Transverse colon (tissue), 4 donors: Measurements from ENCODE around the gene RBM22. TPM values are rescaled to one million over a fixed set of nuclear protein-coding genes. Genes with fewer than 3 reads are reported as not detected.

Source experiments
- DNase-seq: peaks from one replicate; pipeline ENCODE4 v3.0.0-alpha.2; 2019
- H3K27ac ChIP-seq, 4 donors: fragments of 200-600 bp; sonication (generic); 2 replicates each; pipeline ENCODE4 v1.5.1; 2016 to 2018; ENCODE audit warnings: inconsistent platforms in 4 of 4
- H3K27me3 ChIP-seq: fragments of 200-600 bp; sonication (generic); 2 replicates; pipeline ENCODE4 v1.5.1; 2017; ENCODE audit warnings: inconsistent platforms
- H3K36me3 ChIP-seq, 4 donors: fragments of 200-600 bp; sonication (generic); 2 replicates each; pipeline ENCODE4 v1.5.1; 2017 to 2019; ENCODE audit warnings: inconsistent platforms in 4 of 4
- H3K4me1 ChIP-seq, 4 donors: fragments of 200-600 bp; sonication (generic); 2 replicates each; pipeline ENCODE4 v1.5.1; 2017 to 2020; ENCODE audit warnings: inconsistent platforms in 4 of 4
- H3K4me3 ChIP-seq, 4 donors: fragments of 200-600 bp; sonication (generic); 1 replicate in 1 of 4; 2 replicates in 3 of 4; pipeline versions ENCODE4 v1.5.1 to v1.6.1; 2017 to 2019; ENCODE audit warnings: inconsistent platforms in 4 of 4
- H3K9me3 ChIP-seq, 2 donors: fragments of 200-600 bp; sonication (generic); 2 replicates each; pipeline ENCODE4 v1.5.1; 2017 to 2019; ENCODE audit warnings: inconsistent platforms in 2 of 2
- EP300 ChIP-seq: sonication (generic); formaldehyde crosslinking; IDR thresholded peaks from one replicate; pipeline ENCODE4 v1.6.1; 2017; ENCODE audit warnings: antibody characterized with exemption, low read depth
- POLR2A ChIP-seq: fragments of 450-650 bp; IDR thresholded peaks from one replicate; pipeline ENCODE4 v1.6.1; 2016; ENCODE audit warnings: antibody characterized with exemption, mild to moderate bottlenecking, moderate library complexity
- POLR2AphosphoS5 ChIP-seq, 3 donors: sonication (generic); formaldehyde crosslinking; IDR thresholded peaks; one replicate each; pipeline ENCODE4 v1.6.1; 2016; ENCODE audit warnings: antibody characterized with exemption in 3 of 3
- WGBS, 2 donors: methylation state at CpG; one replicate each; pipeline ENCODE4 v1.1.5; 2018; ENCODE audit warnings: low coverage in 1 of 2; 5-methylcytosine and 5-hydroxymethylcytosine counted together
- in situ Hi-C, 4 donors: fragments of 200-750 bp; cut with MboI; loops; one replicate each; pipeline versions ENCODE4 v1.15.0 to v1.15.1; 2017; ENCODE audit warnings: low sequenced_read_pairs in 3 of 4, low pct_ligation_motif_present in 1 of 4, low pct_unique_long_range_greater_than_20kb in 1 of 4
- intact Hi-C: fragments of 100-400 bp; cut with DNase I; formaldehyde crosslinking; loops from one replicate; pipeline ENCODE4 v1.15.1; 2023; ENCODE audit warnings: low total_unique reads
- total RNA-seq, 4 donors: library from RNA; depleted of rRNA; stranded (reverse); fragments of >200 nt; gene quantifications; one replicate each; pipeline ENCODE4 v1.1.0, GENCODE V29; 2016
- TF ChIP-seq, protein P1 (sequence below), 5 experiments: fragments of 200-600 bp in 3 of 5; fragments of 450-650 bp in 2 of 5; sonication (generic) in 3 of 5; IDR thresholded peaks; 1 replicate in 2 of 5; 2 replicates in 3 of 5; pipeline ENCODE4 v1.5.1; 2016 to 2017; ENCODE audit warnings: antibody characterized with exemption in 5 of 5, inconsistent platforms in 3 of 5, mild to moderate bottlenecking in 2 of 5, moderate library complexity in 1 of 5

Gene RBM22
- total RNA-seq, 4 donors from 2014 or later: 22.1 to 40.6 (median 35.6) TPM

DNA sequence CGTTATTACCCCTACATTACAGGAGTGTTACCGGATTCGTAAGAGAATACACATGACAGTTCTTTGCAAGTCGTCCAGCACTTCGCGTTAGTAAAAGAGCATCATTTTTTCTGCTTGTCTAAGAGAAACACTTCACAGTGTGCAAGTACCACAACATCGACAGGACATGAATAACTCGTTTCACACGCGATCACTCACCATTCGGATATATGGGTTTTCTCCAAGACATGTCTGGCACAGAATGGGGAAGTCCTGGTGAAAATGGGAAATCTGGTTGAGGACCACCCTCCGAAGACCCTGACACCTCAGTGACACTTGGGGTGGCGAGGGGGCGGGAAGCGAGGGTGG lies 642 bp downstream of the RBM22 start:
- Histone ChIP-seq H3K27ac (peak overlapping the region; percentile 95 to 98 (median 96)), H3K36me3 (peaks cover 0 to 31% (median 16%) of the 10 kb centered on the region in 4 donors), H3K4me1 (peaks cover 11 to 32% (median 22%) of the 10 kb centered on the region in 4 donors), H3K9me3 (no peaks in the 10 kb centered on the region), H3K27me3 (no peaks in the 10 kb centered on the region), H3K4me3 (peak overlapping the region; percentile 88 to 98 (median 92))
- in situ Hi-C loops: no loop called here
- WGBS, 2 donors: 2 to 6% methylated on average over 11 to 15 of the region's 15 CpGs
- intact Hi-C loops: no loop called here
- DNase-seq: no peak
- TF ChIP-seq POLR2AphosphoS5 (IDR thresholded peaks at IDR 0.05): no peak
- no peak for TF ChIP-seq POLR2A
- TF ChIP-seq, protein P1, sequence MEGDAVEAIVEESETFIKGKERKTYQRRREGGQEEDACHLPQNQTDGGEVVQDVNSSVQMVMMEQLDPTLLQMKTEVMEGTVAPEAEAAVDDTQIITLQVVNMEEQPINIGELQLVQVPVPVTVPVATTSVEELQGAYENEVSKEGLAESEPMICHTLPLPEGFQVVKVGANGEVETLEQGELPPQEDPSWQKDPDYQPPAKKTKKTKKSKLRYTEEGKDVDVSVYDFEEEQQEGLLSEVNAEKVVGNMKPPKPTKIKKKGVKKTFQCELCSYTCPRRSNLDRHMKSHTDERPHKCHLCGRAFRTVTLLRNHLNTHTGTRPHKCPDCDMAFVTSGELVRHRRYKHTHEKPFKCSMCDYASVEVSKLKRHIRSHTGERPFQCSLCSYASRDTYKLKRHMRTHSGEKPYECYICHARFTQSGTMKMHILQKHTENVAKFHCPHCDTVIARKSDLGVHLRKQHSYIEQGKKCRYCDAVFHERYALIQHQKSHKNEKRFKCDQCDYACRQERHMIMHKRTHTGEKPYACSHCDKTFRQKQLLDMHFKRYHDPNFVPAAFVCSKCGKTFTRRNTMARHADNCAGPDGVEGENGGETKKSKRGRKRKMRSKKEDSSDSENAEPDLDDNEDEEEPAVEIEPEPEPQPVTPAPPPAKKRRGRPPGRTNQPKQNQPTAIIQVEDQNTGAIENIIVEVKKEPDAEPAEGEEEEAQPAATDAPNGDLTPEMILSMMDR (IDR thresholded peaks at IDR 0.05): no peak
- no peak for TF ChIP-seq EP300

DNA sequence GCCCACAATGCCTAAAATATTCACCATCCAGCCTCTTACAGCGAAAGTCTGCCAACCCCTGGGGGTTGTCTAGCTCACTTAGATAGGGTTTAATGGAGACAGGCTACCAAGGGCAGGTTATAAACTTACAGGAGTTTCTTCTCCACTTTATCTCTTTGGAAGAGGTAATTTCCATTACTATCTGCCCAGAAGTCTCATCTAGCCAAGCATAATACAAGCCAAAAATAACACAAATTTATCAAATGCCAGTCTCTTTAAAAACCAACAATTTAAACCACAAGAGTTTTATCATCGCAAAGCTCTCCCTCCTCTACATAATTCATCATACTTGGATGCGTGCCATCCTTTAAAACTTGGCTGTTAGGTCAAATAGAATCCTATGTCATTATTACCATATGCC lies 6.2 kb downstream of the RBM22 start:
- no peak overlapping the region for H3K4me3 ChIP-seq
- in situ Hi-C loops (no loop called here), intact Hi-C loops (no loop called here)
- H3K9me3 ChIP-seq: no peaks in the 10 kb centered on the region
- TF ChIP-seq EP300: no peak
- TF ChIP-seq, protein P1 (IDR thresholded peaks at IDR 0.05): no peak
- no peak for TF ChIP-seq POLR2A
- TF ChIP-seq POLR2AphosphoS5 (IDR thresholded peaks at IDR 0.05): no peak
- 80 to 89% methylated on average over 2 to 3 of the region's 3 CpGs for WGBS, 2 donors
- H3K4me1 ChIP-seq: peaks cover 6 to 9% (median 8%) of the 10 kb centered on the region in 4 donors
- peaks cover 0 to 81% (median 43%) of the 10 kb centered on the region in 4 donors for H3K36me3 ChIP-seq
- no peak overlapping the region for H3K27ac ChIP-seq
- no peaks in the 10 kb centered on the region for H3K27me3 ChIP-seq
- DNase-seq: no peak

DNA sequence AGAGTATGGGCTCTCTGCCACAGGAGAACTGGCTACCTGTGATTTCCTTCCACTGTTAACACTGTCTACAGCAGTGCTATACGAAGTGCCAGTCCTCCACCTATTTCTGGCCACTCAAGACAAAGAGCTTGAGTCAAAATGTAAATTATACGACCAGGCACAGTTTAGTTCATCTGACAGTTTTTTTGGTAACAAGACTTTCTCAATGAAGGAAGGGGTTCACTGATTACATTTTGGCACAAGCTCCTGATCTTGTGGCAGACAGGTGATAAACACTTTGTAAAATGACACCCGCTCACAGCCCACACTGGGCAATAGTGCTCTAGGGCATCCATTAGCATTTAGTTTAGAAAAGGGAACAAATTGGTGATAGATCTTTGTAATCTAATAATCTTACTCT lies 8.6 kb downstream of the RBM22 start:
- H3K4me1 ChIP-seq: no peaks in the 10 kb centered on the region
- in situ Hi-C loops: no loop called here
- no peak for TF ChIP-seq EP300
- 85% methylated on average over 3 of the region's 3 CpGs; no CpG with 5 or more reads in 1 of the 2 donors for WGBS, 2 donors
- intact Hi-C loops: no loop called here
- peaks cover 0 to 71% (median 38%) of the 10 kb centered on the region in 4 donors for H3K36me3 ChIP-seq
- H3K27me3 ChIP-seq: no peaks in the 10 kb centered on the region
- no peak for DNase-seq
- H3K9me3 ChIP-seq: no peaks in the 10 kb centered on the region
- H3K27ac ChIP-seq: no peak overlapping the region
- no peak overlapping the region for H3K4me3 ChIP-seq

DNA sequence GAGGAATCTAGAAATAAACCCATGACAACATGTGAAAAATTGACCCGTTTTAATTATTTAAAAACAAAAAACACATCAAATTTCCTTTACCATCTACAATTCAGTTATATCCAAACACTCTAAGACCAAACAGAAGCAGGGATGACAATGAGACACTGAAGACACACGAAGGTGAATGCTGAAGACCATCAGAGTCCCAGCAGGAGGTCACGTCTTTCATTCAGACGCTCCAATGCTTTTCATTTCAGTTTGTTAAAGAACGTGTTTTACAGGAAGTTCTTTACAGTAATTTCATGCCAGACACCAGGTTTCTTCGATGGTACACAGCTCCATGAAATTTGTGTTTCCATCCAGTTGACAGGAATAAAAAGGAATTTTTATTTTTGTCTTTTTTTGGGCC lies 10.1 kb downstream of the RBM22 start:
- intact Hi-C loops: no loop called here
- WGBS, 2 donors: 76% methylated on average over 5 to 6 of the region's 6 CpGs
- peaks cover 0 to 56% (median 30%) of the 10 kb centered on the region in 4 donors for H3K36me3 ChIP-seq
- H3K4me3 ChIP-seq: no peak overlapping the region
- DNase-seq: no peak
- H3K9me3 ChIP-seq: no peaks in the 10 kb centered on the region
- no peaks in the 10 kb centered on the region for H3K27me3 ChIP-seq
- no peak for TF ChIP-seq EP300
- TF ChIP-seq POLR2AphosphoS5 (IDR thresholded peaks at IDR 0.05): no peak
- TF ChIP-seq, protein P1 (IDR thresholded peaks at IDR 0.05): no peak
- no peak for TF ChIP-seq POLR2A
- in situ Hi-C loops: no loop called here
- H3K4me1 ChIP-seq: no peaks in the 10 kb centered on the region
- H3K27ac ChIP-seq: no peak overlapping the region

DNA sequence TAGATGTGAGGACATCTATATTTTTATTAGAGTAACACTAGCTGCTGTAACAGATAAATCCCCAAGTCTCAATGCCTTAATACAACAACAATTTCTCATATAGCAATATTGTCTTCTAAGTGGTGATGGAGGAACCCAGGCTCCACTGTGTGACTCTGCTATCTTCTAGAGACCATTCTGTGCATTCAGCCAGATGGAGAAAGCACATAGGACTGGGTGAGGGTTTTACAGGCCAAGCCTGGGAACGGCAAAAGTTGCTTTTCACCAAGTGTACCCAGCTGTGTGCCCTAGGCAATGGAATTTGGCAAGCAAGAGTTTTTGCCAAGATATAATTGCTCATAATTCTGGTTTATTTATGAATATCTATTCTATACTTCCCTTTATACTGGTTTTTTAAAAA lies 11.7 kb downstream of the RBM22 start:
- no peak for DNase-seq
- no peaks in the 10 kb centered on the region for H3K4me1 ChIP-seq
- no peak overlapping the region for H3K4me3 ChIP-seq
- WGBS, 2 donors: 85 to 88% methylated on average over 1 of the region's 1 CpG
- H3K36me3 ChIP-seq: peaks cover 0 to 39% (median 19%) of the 10 kb centered on the region in 4 donors
- H3K27ac ChIP-seq: no peak overlapping the region
- in situ Hi-C loops (no loop called here), intact Hi-C loops (no loop called here)
- TF ChIP-seq POLR2A (no peak), POLR2AphosphoS5 (IDR thresholded peaks at IDR 0.05) (no peak), EP300 (no peak)
- TF ChIP-seq, protein P1 (IDR thresholded peaks at IDR 0.05): no peak
- H3K27me3 ChIP-seq: no peaks in the 10 kb centered on the region
- H3K9me3 ChIP-seq: no peaks in the 10 kb centered on the region
